Vagina (tissue), 2 donors: Measurements from ENCODE around the gene GPR37L1.

Source experiments
- POLR2A ChIP-seq, 2 donors: fragments of 450-650 bp; IDR thresholded peaks; one replicate each; pipeline ENCODE4 v1.6.1; 2017; ENCODE audit warnings: antibody characterized with exemption in 2 of 2, mild to moderate bottlenecking in 2 of 2, moderate library complexity in 2 of 2
- POLR2AphosphoS5 ChIP-seq, 2 donors: sonication (generic); formaldehyde crosslinking; IDR thresholded peaks; one replicate each; pipeline ENCODE4 v1.9.0; 2017; ENCODE audit warnings: antibody characterized with exemption in 2 of 2, mild to moderate bottlenecking in 2 of 2, low read depth in 1 of 2; ENCODE audit not compliant: insufficient read depth in 1 of 2
- TF ChIP-seq, protein P1 (sequence below), 3 experiments: fragments of 450-650 bp in 2 of 3; fragments of 200-600 bp in 1 of 3; sonication (generic) in 1 of 3; IDR thresholded peaks; one replicate each; pipeline ENCODE4 v1.5.1; 2017 to 2019; ENCODE audit warnings: antibody characterized with exemption in 3 of 3, mild to moderate bottlenecking in 2 of 3, moderate library complexity in 2 of 3

DNA sequence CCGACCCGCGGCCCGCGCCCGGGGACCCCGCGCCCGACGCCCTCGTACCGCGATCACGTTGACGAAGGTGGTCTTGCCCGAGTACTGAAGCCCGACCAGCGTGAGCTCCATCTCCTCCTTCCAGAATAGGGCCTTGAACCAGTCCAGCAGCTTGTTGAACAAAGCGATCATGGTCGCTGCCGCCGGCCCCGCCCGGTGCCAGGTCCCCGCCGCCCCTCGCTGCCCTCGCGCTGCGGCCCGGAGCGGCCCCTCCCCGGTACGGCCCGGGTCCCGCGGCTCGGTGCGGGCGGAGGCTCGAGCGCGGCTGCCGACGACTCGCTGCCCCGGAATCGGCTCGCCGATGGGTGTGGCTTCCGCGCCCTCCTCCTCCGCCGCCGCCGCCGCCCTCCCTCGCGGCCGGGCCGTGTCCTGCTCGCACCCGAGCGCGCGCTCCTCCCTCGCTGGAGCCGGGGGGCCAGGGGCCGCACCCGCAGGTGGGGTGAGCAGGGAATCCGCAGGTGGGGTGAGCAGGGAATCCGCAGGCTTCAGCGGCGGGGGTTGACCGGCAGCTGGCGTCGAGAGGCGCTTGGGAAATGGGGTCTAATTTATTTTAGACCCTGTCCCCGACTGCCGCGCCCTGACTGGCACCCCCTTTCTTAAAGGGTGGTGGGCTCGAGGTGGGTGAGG is 21.8 kb downstream of the GPR37L1 start, which contains the start of gene ARL8A:
- TF ChIP-seq, protein P1, sequence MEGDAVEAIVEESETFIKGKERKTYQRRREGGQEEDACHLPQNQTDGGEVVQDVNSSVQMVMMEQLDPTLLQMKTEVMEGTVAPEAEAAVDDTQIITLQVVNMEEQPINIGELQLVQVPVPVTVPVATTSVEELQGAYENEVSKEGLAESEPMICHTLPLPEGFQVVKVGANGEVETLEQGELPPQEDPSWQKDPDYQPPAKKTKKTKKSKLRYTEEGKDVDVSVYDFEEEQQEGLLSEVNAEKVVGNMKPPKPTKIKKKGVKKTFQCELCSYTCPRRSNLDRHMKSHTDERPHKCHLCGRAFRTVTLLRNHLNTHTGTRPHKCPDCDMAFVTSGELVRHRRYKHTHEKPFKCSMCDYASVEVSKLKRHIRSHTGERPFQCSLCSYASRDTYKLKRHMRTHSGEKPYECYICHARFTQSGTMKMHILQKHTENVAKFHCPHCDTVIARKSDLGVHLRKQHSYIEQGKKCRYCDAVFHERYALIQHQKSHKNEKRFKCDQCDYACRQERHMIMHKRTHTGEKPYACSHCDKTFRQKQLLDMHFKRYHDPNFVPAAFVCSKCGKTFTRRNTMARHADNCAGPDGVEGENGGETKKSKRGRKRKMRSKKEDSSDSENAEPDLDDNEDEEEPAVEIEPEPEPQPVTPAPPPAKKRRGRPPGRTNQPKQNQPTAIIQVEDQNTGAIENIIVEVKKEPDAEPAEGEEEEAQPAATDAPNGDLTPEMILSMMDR (IDR thresholded peaks at IDR 0.05) = no peak
- TF ChIP-seq POLR2AphosphoS5 (IDR thresholded peaks at IDR 0.05; ENCODE audit: insufficient read depth in 1 of 2, low read depth in 1 of 2) (no peak), POLR2A (IDR thresholded peaks at IDR 0.05) (peak in 1 of 2 donors; percentile 64)
